Measurements from ENCODE around the gene ARNT2.

GRCh38 chr15:80640531-80641121 lies 236.4 kb downstream of the ARNT2 start:
- TF ChIP-seq, protein P1, sequence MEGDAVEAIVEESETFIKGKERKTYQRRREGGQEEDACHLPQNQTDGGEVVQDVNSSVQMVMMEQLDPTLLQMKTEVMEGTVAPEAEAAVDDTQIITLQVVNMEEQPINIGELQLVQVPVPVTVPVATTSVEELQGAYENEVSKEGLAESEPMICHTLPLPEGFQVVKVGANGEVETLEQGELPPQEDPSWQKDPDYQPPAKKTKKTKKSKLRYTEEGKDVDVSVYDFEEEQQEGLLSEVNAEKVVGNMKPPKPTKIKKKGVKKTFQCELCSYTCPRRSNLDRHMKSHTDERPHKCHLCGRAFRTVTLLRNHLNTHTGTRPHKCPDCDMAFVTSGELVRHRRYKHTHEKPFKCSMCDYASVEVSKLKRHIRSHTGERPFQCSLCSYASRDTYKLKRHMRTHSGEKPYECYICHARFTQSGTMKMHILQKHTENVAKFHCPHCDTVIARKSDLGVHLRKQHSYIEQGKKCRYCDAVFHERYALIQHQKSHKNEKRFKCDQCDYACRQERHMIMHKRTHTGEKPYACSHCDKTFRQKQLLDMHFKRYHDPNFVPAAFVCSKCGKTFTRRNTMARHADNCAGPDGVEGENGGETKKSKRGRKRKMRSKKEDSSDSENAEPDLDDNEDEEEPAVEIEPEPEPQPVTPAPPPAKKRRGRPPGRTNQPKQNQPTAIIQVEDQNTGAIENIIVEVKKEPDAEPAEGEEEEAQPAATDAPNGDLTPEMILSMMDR (IDR thresholded peaks at IDR 0.05; ENCODE audit: low read depth, low read length): no peak
- no peak for TF ChIP-seq POLR2A (IDR thresholded peaks at IDR 0.05; ENCODE audit: extremely low read depth, insufficient read length)
- TF ChIP-seq MYC (IDR thresholded peaks at IDR 0.05; ENCODE audit: low read depth, low read length): no peak
- TF ChIP-seq, protein P2, sequence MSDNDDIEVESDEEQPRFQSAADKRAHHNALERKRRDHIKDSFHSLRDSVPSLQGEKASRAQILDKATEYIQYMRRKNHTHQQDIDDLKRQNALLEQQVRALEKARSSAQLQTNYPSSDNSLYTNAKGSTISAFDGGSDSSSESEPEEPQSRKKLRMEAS (IDR thresholded peaks at IDR 0.05; ENCODE audit: low read depth, low read length): no peak

Data from NB4 (cell line).